WTC11 (cell line): ENCODE data around the gene SMARCA2. TPM values are rescaled to one million over a fixed set of nuclear protein-coding genes. Genes with fewer than 3 reads are reported as not detected.

ENCODE experiments used
- ATAC-seq: fragments of 200-7000 bp; cut with Tn5 transposase; 2 replicates; pipeline ENCODE4 v1.10.0; 2021; ENCODE audit warnings: mild to moderate bottlenecking, moderate library complexity
- CTCF ChIA-PET: fragments of 300-600 bp; sonication (Branson Sonifier 250); formaldehyde crosslinking; loops from one replicate; lab custom pipeline; 2021; ENCODE audit warnings: antibody characterized with exemption; lab: Charles Lee
- POLR2A ChIA-PET: fragments of 350-600 bp; sonication (Branson Sonifier 250); formaldehyde crosslinking; loops from one replicate; lab custom pipeline; 2021; ENCODE audit warnings: antibody characterized with exemption; lab: Charles Lee
- DNase-seq: peaks from one replicate; pipeline ENCODE4 v3.0.0; 2021; ENCODE audit warnings: low spot score
- H3K27ac Mint-ChIP-seq: 2 replicates; pipeline ENCODE4 v1.8.0; 2021; ENCODE audit warnings: mixed read lengths
- H3K27me3 Mint-ChIP-seq: 2 replicates; pipeline ENCODE4 v1.8.0; 2021; ENCODE audit warnings: low read depth, mild to moderate bottlenecking, moderate library complexity, mixed read lengths
- H3K36me3 Mint-ChIP-seq: 2 replicates; pipeline ENCODE4 v1.8.0; 2021; ENCODE audit warnings: mixed read lengths
- H3K4me1 Mint-ChIP-seq: 2 replicates; pipeline ENCODE4 v1.8.0; 2022; ENCODE audit warnings: mixed read lengths
- H3K4me3 Mint-ChIP-seq: 2 replicates; pipeline ENCODE4 v1.8.0; 2021; ENCODE audit warnings: mild to moderate bottlenecking, moderate library complexity, mixed read lengths
- H3K9me3 Mint-ChIP-seq: 2 replicates; pipeline ENCODE4 v1.8.0; 2021; ENCODE audit warnings: mixed read lengths
- AFF4 ChIP-seq: sonication (generic); formaldehyde crosslinking; IDR thresholded peaks from 2 replicates; pipeline ENCODE4 v1.8.1; 2023; ENCODE audit warnings: mild to moderate bottlenecking, missing genetic modification reagents, borderline replicate concordance
- ARID4B ChIP-seq: sonication (generic); formaldehyde crosslinking; IDR thresholded peaks from 2 replicates; pipeline ENCODE4 v1.8.0; 2023; ENCODE audit warnings: missing genetic modification reagents, mild to moderate bottlenecking, borderline replicate concordance
- ATF2 ChIP-seq: sonication (generic); formaldehyde crosslinking; IDR thresholded peaks from 2 replicates; pipeline ENCODE4 v1.8.1; 2022; ENCODE audit warnings: low read depth, missing genetic modification reagents, borderline replicate concordance
- CREM ChIP-seq: sonication (generic); formaldehyde crosslinking; IDR thresholded peaks from 2 replicates; pipeline ENCODE4 v1.8.1; 2022; ENCODE audit warnings: mild to moderate bottlenecking, missing genetic modification reagents, moderate library complexity
- FOXJ3 ChIP-seq: sonication (generic); formaldehyde crosslinking; IDR thresholded peaks from 2 replicates; pipeline ENCODE4 v1.9.0; 2021; ENCODE audit warnings: missing genetic modification reagents, mild to moderate bottlenecking, borderline replicate concordance
- PREB ChIP-seq: sonication (generic); formaldehyde crosslinking; IDR thresholded peaks from 2 replicates; pipeline ENCODE4 v1.8.1; 2022; ENCODE audit warnings: mild to moderate bottlenecking, missing genetic modification reagents, moderate library complexity, borderline replicate concordance
- SMAD4 ChIP-seq: sonication (generic); formaldehyde crosslinking; IDR thresholded peaks from 2 replicates; pipeline ENCODE4 v1.8.0; 2022; ENCODE audit warnings: mild to moderate bottlenecking, missing genetic modification reagents
- SP1 ChIP-seq: sonication (generic); formaldehyde crosslinking; conservative IDR thresholded peaks from 2 replicates; pipeline ENCODE4 v1.8.1; 2022; ENCODE audit warnings: missing genetic modification reagents
- TEAD1 ChIP-seq: sonication (generic); formaldehyde crosslinking; IDR thresholded peaks from 2 replicates; pipeline ENCODE4 v1.8.0; 2022; ENCODE audit warnings: mild to moderate bottlenecking, missing genetic modification reagents
- ZNF263 ChIP-seq: sonication (generic); formaldehyde crosslinking; IDR thresholded peaks from 2 replicates; pipeline ENCODE4 v1.8.1; 2022; ENCODE audit warnings: low read depth, mild to moderate bottlenecking, moderate library complexity, missing genetic modification reagents
- ZNF423 ChIP-seq: fragments of 250-450 bp; sonication (Bioruptor Pico); IDR thresholded peaks from 2 replicates; pipeline ENCODE4 v2.1.2; 2022; ENCODE audit warnings: mild to moderate bottlenecking, moderate library complexity
- ZNF671 ChIP-seq: fragments of 250-450 bp; sonication (Bioruptor Pico); IDR thresholded peaks from 2 replicates; pipeline ENCODE4 v1.8.0; 2021; ENCODE audit warnings: mild to moderate bottlenecking
- total RNA-seq: library from RNA; stranded (reverse); gene quantifications from 3 replicates; pipeline ENCODE4 v1.2.3, GENCODE V29; 2021

SMARCA2 gene
- total RNA-seq, 1 experiment from 2014 or later = 20.3 TPM

GRCh38 chr9:2214707-2215106, 199.6 kb downstream of the SMARCA2 start (continued):
- TF ChIP-seq ARID4B (CRISPR knock-in tag) (no peak), ZNF263 (CRISPR knock-in tag) (no peak), SP1 (CRISPR knock-in tag) (no peak), ZNF671 (CRISPR knock-in tag) (no peak), ATF2 (CRISPR knock-in tag) (no peak), PREB (no peak), ZNF423 (no peak), FOXJ3 (no peak)

- Mint-ChIP-seq H3K9me3 (peaks cover 10% of the 10 kb centered on the region), H3K4me3 (no peak overlapping the region), H3K36me3 (peaks cover 2% of the 10 kb centered on the region; the same call in 1 of the 2 replicates), H3K27ac (no peak overlapping the region), H3K4me1 (peaks cover 6% of the 10 kb centered on the region), H3K27me3 (no peaks in the 10 kb centered on the region)
- no peak for ATAC-seq
- ChIA-PET CTCF (no interaction called here), POLR2A (no interaction called here)
- TF ChIP-seq CREM (CRISPR knock-in tag) = no peak
- TF ChIP-seq TEAD1 (CRISPR knock-in tag) = no peak
- DNase-seq = no peak
These were observed 200.8 kb downstream of the SMARCA2 start for GRCh38 chr9:2215921-2216441.

- POLR2A ChIA-PET = no interaction called here
- CTCF ChIA-PET = interaction anchor here (0.5 kb wide), 1 partner anchor 59 kb away, joined by 3 read pairs; no protein-coding TSS in a partner anchor
- TF ChIP-seq AFF4 (no peak), SMAD4 (CRISPR knock-in tag) (no peak)
- TF ChIP-seq, all 79 proteins: peak for 0
- Mint-ChIP-seq H3K4me1 (peaks cover 6% of the 10 kb centered on the region), H3K36me3 (peaks cover 7% of the 10 kb centered on the region; the same call in 1 of the 2 replicates), H3K27me3 (no peaks in the 10 kb centered on the region), H3K9me3 (peaks cover 15% of the 10 kb centered on the region), H3K27ac (no peak overlapping the region), H3K4me3 (no peak overlapping the region)
- no peak for DNase-seq
- ATAC-seq = no peak
These were observed 201.4 kb downstream of the SMARCA2 start for GRCh38 chr9:2216591-2216990.
